Mucosa of stomach (tissue), 1 donor: Measurements from ENCODE around the gene BIRC7.

Source experiments
- H3K27me3 ChIP-seq: one replicate; pipeline ENCODE4 v1.7.0; 2013; ENCODE audit warnings: mild to moderate bottlenecking, low read length; ENCODE audit not compliant: control insufficient read depth, insufficient read depth
- H3K36me3 ChIP-seq: one replicate; pipeline ENCODE4 v1.7.0; 2013; ENCODE audit warnings: low read length; ENCODE audit not compliant: control insufficient read depth, insufficient read depth
- H3K4me1 ChIP-seq: one replicate; pipeline ENCODE4 v1.7.0; 2013; ENCODE audit warnings: mild to moderate bottlenecking, low read length; ENCODE audit not compliant: control insufficient read depth, insufficient read depth
- H3K4me3 ChIP-seq: one replicate; pipeline ENCODE4 v1.7.0; 2013; ENCODE audit warnings: low read length
- H3K9ac ChIP-seq: one replicate; pipeline ENCODE4 v1.7.0; 2013; ENCODE audit warnings: mild to moderate bottlenecking, low read length, moderate library complexity
- H3K9me3 ChIP-seq: one replicate; pipeline ENCODE4 v1.7.0; 2013; ENCODE audit warnings: mild to moderate bottlenecking, low read length, moderate library complexity; ENCODE audit not compliant: control insufficient read depth
- donor health status: Pancreatic carcinoma.

Gene BIRC7

DNA sequence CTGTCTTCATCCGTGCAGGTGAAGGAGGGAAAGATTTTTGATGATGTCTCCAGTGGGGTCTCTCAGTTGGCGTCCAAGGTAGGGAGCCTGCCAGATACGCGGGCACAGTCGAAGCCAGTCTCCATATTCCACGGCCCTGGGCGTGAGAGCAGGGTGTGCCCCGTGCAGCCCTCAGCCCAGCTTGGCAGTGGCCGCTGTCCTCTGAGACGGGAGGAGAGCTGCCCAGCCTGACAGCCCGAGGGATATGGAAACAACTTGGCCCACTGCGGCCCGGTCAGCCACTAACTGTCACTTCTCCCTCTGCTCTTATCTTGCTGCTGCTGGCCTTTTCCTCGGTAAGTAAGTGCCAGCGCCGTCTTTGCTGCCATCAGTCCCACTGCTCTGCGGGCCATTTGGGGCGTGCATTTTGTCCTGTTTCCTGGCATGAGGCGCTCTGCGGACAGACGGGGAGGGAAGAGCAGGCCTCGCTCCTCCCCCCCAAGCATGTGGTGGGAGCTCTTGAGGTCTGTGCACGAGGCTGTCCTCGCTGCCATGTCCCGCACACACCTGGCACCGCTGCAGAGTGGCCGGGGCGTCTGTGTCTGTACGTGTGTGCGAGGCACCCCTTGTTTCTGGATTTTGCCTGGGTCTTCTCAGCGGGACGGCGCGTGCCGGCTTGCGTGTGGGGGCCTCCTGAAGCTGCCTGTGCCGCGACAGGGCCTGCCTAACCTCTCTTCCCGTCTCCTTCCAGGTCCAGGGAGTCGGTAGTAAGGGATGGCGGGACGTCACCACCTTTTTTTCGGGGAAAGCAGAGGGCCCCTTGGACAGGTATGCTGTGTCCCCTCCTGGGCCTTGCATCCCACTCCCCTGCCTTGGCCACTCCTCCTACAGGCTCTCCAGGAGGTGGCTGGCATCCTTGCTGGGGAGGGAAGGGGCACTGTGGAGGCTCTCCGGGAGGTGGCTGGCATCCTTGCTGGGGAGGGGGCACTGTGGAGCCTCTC is 50.2 kb downstream of the BIRC7 start:
- H3K36me3 ChIP-seq, result no peaks in the 10 kb centered on the region
- no peak overlapping the region for H3K4me3 ChIP-seq
- no peak overlapping the region for H3K9ac ChIP-seq
- H3K27me3 ChIP-seq, result no peaks in the 10 kb centered on the region
- H3K9me3 ChIP-seq, result no peaks in the 10 kb centered on the region
- H3K4me1 ChIP-seq, result peaks cover 4% of the 10 kb centered on the region

DNA sequence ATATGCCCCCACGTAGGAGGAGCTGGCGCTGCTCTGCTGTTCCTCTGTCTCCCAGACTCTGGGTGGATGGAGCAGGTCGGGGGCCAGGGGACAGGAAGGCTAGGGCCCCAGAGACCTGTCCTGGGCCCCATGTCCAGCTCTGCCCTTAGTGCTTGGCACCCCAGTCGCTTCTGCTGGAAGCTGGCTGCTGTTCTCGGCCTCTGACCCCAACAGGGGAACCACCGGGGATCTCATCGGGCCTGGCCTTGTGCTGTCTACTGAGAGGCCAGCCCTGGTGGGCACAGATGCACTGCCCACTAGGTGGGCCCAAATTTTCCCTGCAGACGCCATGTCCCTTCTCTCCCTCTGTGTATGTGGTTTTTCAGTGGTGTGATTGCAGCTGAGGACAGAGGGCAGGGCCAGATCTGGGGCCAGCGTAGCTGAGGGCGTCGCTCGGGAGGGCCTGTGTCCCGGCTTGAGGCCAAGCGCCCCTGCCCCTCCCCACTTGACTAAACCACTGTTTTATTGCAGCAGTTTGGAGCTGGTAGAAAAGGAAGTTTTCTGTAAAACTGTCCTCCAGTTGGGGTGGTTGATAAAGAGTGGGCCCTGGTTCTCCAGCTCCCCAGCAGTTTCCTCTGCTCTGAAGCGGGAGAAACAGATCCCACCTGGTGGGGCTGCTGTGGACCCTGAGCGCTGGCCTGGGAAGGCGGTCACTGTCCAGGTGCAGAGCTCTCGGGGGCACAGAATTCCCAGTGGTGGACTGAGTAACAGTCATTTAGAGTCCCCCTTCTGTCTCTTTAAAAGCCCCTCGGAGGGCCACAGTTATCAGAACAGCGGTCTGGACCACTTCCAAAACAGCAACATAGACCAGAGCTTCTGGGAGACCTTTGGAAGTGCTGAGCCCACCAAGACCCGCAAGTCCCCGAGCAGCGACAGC is 51.3 kb downstream of the BIRC7 start:
- H3K4me1 ChIP-seq, result peaks cover 7% of the 10 kb centered on the region

DNA sequence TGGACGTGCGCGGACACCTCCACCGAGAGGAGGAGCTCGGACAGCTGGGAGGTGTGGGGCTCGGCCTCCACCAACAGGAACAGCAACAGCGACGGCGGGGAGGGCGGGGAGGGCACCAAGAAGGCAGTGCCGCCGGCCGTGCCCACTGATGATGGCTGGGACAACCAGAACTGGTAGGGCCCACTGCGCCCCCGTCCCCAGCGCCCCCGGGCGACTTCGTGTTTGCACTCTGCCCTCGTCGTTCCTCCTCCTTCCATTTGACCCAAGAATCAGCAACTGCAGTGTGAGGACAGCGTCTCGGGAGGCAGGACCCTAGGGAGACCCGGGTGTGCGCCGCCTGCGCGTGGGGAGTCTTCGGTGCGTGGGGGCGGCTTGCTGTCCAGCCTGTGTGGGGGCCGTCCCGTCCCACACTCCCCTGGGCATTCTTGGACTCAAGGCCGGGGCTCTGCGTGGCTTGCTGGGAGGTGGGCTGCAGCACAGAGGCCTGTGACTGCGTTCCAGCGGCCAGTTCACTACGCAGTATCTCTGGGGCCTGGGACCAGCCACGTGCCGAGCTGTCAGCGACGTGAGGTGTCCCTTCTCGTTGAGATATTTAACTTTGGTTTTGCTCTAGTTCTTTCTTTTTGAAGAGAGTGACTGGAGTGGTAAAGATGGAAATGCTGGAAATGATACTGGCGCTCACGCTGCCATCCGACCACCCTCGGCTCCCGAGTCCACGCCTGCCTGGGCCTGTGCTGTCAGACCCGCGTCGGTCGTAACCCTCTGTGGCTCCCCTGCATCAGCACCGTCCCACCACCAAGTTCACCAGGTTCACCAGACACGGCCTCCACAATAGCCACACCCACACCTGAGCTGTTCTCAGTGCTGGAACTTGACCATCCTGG is 52.2 kb downstream of the BIRC7 start:
- no peaks in the 10 kb centered on the region for H3K9me3 ChIP-seq
- H3K27me3 ChIP-seq, result peaks cover 2% of the 10 kb centered on the region
- no peaks in the 10 kb centered on the region for H3K36me3 ChIP-seq
- no peak overlapping the region for H3K4me3 ChIP-seq
- peaks cover 7% of the 10 kb centered on the region for H3K4me1 ChIP-seq
- H3K9ac ChIP-seq, result no peak overlapping the region

More for the DNA sequence above, 51.3 kb downstream of the BIRC7 start:
- no peak overlapping the region for H3K9ac ChIP-seq
- H3K4me3 ChIP-seq, result no peak overlapping the region
- H3K27me3 ChIP-seq, result no peaks in the 10 kb centered on the region
- H3K36me3 ChIP-seq, result no peaks in the 10 kb centered on the region
- H3K9me3 ChIP-seq, result no peaks in the 10 kb centered on the region

DNA sequence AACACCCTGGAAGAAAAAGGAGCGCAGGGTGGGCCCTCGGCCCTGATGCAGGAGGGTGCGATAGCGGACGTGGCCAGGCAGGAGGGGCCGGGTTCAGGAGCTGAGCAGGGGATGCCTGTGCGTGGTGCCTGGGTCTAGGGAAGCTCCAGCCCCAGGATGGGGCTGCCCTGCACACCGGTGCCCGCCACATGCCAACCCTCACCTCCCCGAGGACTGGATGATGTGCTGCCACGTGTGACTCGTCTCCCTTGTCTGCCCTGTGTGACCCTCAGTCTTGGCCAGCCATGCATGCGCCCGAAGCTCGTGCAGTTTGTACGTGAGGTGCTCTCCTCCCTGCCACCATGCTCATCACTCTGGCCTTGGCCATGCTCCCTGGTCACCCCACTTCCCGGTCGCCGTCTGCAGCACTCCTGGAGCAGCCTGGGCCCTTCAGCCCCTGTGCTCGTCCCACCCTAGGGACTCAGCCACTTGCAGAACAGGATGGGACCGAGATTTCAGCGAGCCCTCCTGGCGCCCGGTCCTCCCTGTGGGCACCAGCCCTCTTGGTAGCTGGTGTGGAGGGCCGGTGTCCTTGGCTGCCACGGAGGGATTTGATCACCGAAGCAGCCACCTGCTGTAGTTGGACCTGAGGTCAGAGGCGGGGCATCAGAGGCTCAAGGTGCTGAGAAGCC is 53.0 kb downstream of the BIRC7 start:
- Histone ChIP-seq H3K36me3 (no peaks in the 10 kb centered on the region), H3K9ac (no peak overlapping the region), H3K9me3 (no peaks in the 10 kb centered on the region), H3K27me3 (peaks cover 6% of the 10 kb centered on the region), H3K4me3 (no peak overlapping the region), H3K4me1 (peaks cover 7% of the 10 kb centered on the region)

DNA sequence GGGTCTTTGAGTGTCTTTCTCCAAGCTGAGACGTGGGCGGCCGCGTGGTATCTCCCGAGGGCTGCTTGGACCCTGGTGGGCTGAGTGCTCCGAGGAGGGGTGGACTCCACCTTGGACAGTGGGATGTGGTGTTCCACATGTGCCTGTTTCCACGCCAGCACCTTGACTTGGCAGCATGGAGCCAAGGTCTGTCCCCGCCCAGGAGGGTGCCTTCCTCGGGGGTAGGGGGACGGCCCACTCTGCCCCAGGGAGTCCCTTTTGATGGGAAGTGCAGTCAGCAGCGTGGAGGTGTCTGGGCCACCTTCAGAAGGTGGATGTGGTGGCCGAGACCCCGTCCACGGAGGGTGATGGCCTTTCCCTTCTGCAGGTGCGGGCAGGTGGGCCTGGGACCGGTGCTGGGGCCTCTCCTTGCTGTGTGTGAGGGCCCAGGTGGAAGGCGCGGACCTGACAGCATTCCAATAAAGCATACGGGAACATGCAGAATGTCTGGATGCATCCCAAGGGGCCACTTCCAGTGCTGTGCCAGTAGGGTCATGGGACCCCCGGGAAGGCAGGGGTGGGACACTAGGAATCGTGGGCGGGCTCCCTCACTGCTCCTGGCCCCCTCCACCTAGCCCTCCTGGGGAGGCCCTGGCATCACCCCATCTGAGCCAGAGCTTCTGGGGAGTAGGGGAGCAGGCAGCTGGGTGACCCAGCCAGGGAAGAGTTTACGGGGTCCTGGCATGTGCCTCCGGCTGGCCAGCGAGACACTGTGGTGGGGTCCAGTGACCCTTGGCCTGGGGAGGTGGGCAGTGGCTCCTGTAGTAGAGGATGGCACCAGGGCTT is 53.8 kb downstream of the BIRC7 start:
- Histone ChIP-seq H3K36me3 (no peaks in the 10 kb centered on the region), H3K4me3 (no peak overlapping the region), H3K27me3 (peaks cover 10% of the 10 kb centered on the region), H3K4me1 (peaks cover 7% of the 10 kb centered on the region), H3K9ac (no peak overlapping the region), H3K9me3 (no peaks in the 10 kb centered on the region)
